GM23338 (cell line): Measurements from ENCODE around the gene HCLS1. TPM values are rescaled to one million over a fixed set of nuclear protein-coding genes. Genes with fewer than 3 reads are reported as not detected.

ENCODE experiments used
- ATAC-seq: fragments of 200-7000 bp; cut with Tn5 transposase; 3 replicates; pipeline ENCODE4 v1.9.1; 2020
- DNase-seq: peaks from one replicate; pipeline ENCODE4 v3.0.0-alpha.2; 2015; ENCODE audit warnings: low spot score
- H2AFZ ChIP-seq: fragments of 200-600 bp; sonication (generic); 2 replicates; pipeline ENCODE4 v1.8.0; 2016; ENCODE audit warnings: antibody characterized with exemption, mild to moderate bottlenecking, moderate library complexity
- H3F3A ChIP-seq: fragments of 200-600 bp; sonication (generic); replicated peaks from 2 replicates; pipeline ENCODE4 v1.8.0; 2017; ENCODE audit warnings: antibody characterized with exemption, mixed run types, low read depth
- H3K27ac ChIP-seq: fragments of 200-600 bp; sonication (generic); 2 replicates; pipeline ENCODE4 v1.6.1; 2016; ENCODE audit warnings: low read depth
- H3K27me3 ChIP-seq: fragments of 200-600 bp; sonication (generic); 2 replicates; pipeline ENCODE4 v1.8.0; 2016; ENCODE audit warnings: mild to moderate bottlenecking, mixed run types, moderate library complexity; ENCODE audit not compliant: insufficient read depth
- H3K36me3 ChIP-seq: fragments of 200-600 bp; sonication (generic); 2 replicates; pipeline ENCODE4 v1.8.0; 2016; ENCODE audit warnings: mild to moderate bottlenecking; ENCODE audit not compliant: insufficient read depth
- H3K4me1 ChIP-seq: fragments of 200-600 bp; sonication (generic); 2 replicates; pipeline ENCODE4 v1.8.0; 2016; ENCODE audit warnings: mild to moderate bottlenecking, moderate library complexity; ENCODE audit not compliant: insufficient read depth
- H3K4me2 ChIP-seq: fragments of 200-600 bp; sonication (generic); 2 replicates; pipeline ENCODE4 v1.7.1; 2017; ENCODE audit warnings: mixed run types
- H3K4me3 ChIP-seq: fragments of 200-600 bp; sonication (generic); 2 replicates; pipeline ENCODE4 v1.6.1; 2016; ENCODE audit warnings: mixed run types
- H3K79me2 ChIP-seq: fragments of 200-600 bp; sonication (generic); replicated peaks from 2 replicates; pipeline ENCODE4 v1.8.0; 2017; ENCODE audit warnings: mild to moderate bottlenecking; ENCODE audit not compliant: insufficient read depth
- H3K9me2 ChIP-seq: fragments of 200-600 bp; sonication (generic); 2 replicates; pipeline ENCODE4 v1.8.0; 2017; ENCODE audit not compliant: insufficient read depth
- H4K20me1 ChIP-seq: fragments of 200-600 bp; sonication (generic); replicated peaks from 2 replicates; pipeline ENCODE4 v1.8.0; 2017; ENCODE audit warnings: mild to moderate bottlenecking; ENCODE audit not compliant: insufficient read depth
- H3K27ac Mint-ChIP-seq: 2 replicates; pipeline ENCODE4 v1.8.0; 2020; ENCODE audit warnings: inconsistent platforms, mild to moderate bottlenecking, moderate library complexity, mixed read lengths
- H3K27me3 Mint-ChIP-seq: 3 replicates; pipeline ENCODE4 v1.8.0; 2022; ENCODE audit warnings: low read depth, mild to moderate bottlenecking, moderate library complexity, mixed read lengths, inconsistent platforms; ENCODE audit not compliant: insufficient read depth, poor library complexity
- H3K36me3 Mint-ChIP-seq: 3 replicates; pipeline ENCODE4 v1.8.0; 2021; ENCODE audit warnings: low read depth, mild to moderate bottlenecking, inconsistent platforms, moderate library complexity, mixed read lengths
- H3K4me1 Mint-ChIP-seq: 3 replicates; pipeline ENCODE4 v1.8.0; 2020; ENCODE audit warnings: mild to moderate bottlenecking, inconsistent platforms, mixed read lengths
- H3K4me3 Mint-ChIP-seq: 3 replicates; pipeline ENCODE4 v1.8.0; 2021; ENCODE audit warnings: moderate library complexity, mild to moderate bottlenecking, inconsistent platforms, mixed read lengths
- H3K9me3 Mint-ChIP-seq: 3 replicates; pipeline ENCODE4 v1.8.0; 2020; ENCODE audit warnings: moderate library complexity, mild to moderate bottlenecking, inconsistent platforms, mixed read lengths
- CREB1 ChIP-seq: fragments of 250-450 bp; sonication (Bioruptor Pico); IDR thresholded peaks from 2 replicates; pipeline ENCODE4 v1.5.0; 2020; ENCODE audit warnings: low read depth, mild to moderate bottlenecking, moderate library complexity
- ETS1 ChIP-seq: IDR thresholded peaks from 2 replicates; pipeline ENCODE4 v1.6.1; 2016; ENCODE audit warnings: antibody characterized with exemption
- EZH2 ChIP-seq: fragments of 200-600 bp; sonication (generic); IDR thresholded peaks from one replicate; pipeline ENCODE4 v1.8.0; 2017; ENCODE audit warnings: antibody characterized with exemption, mild to moderate bottlenecking, low read depth; ENCODE audit not compliant: unreplicated experiment
- EZH2phosphoT487 ChIP-seq: fragments of 200-600 bp; sonication (generic); IDR thresholded peaks from one replicate; pipeline ENCODE4 v1.8.1; 2018; ENCODE audit warnings: antibody characterized with exemption; ENCODE audit not compliant: unreplicated experiment
- JUNB ChIP-seq: IDR thresholded peaks from one replicate; pipeline ENCODE4 v1.6.1; 2016; ENCODE audit warnings: antibody characterized with exemption; ENCODE audit not compliant: unreplicated experiment
- NANOG ChIP-seq: IDR thresholded peaks from 2 replicates; pipeline ENCODE4 v1.6.1; 2016; ENCODE audit warnings: antibody characterized with exemption, borderline replicate concordance
- POLR2AphosphoS5 ChIP-seq: IDR thresholded peaks from 2 replicates; pipeline ENCODE4 v1.6.1; 2016; ENCODE audit warnings: antibody characterized with exemption, low read depth
- REST ChIP-seq: IDR thresholded peaks from one replicate; pipeline ENCODE4 v1.6.1; 2018; ENCODE audit warnings: antibody characterized with exemption; ENCODE audit not compliant: unreplicated experiment
- ZNF462 ChIP-seq: fragments of 250-450 bp; sonication (Bioruptor Pico); IDR thresholded peaks from 2 replicates; pipeline ENCODE4 v1.5.0; 2020; ENCODE audit warnings: mild to moderate bottlenecking, moderate library complexity
- polyA plus RNA-seq: library from polyadenylated mRNA; unstranded; fragments of >200 nt; fragmentation: Nextera tagmentation; extraction: Ambion mirVana; gene quantifications from 2 replicates; pipeline ENCODE4 v1.2.1, GENCODE V29; 2016
- total RNA-seq: library from RNA; depleted of rRNA; stranded (reverse); fragments of >200 nt; shearing (Covaris generic); gene quantifications from 2 replicates; pipeline ENCODE4 v1.2.3, GENCODE V29; 2014

Gene HCLS1
- total and polyA plus RNA-seq, 2 experiments from 2014 or later = 0.66 to 1.1 TPM

- H3K36me3 Mint-ChIP-seq = no peaks in the 10 kb centered on the region; the same call in 2 of the 3 replicates
- peaks cover 15% of the 10 kb centered on the region for H3K4me1 Mint-ChIP-seq
- peaks cover 4% of the 10 kb centered on the region; the same call in 1 of the 2 replicates for H3K9me2 ChIP-seq
- no peak overlapping the region for H3K4me3 Mint-ChIP-seq
- no peaks in the 10 kb centered on the region for H3K79me2 ChIP-seq
- H3K36me3 ChIP-seq = no peaks in the 10 kb centered on the region
- H3K9me3 Mint-ChIP-seq = no peaks in the 10 kb centered on the region; the same call in 2 of the 3 replicates
- H3K27ac Mint-ChIP-seq = no peak overlapping the region
- no peak overlapping the region for H3K4me2 ChIP-seq
- no peak overlapping the region for H3K4me3 ChIP-seq
- H3K27me3 Mint-ChIP-seq = peaks cover 9% of the 10 kb centered on the region
- peak overlapping the region; percentile 69; the same call in 1 of the 2 replicates for H2AFZ ChIP-seq
- peaks cover 3% of the 10 kb centered on the region for H3K4me1 ChIP-seq
- H3F3A ChIP-seq = no peaks in the 10 kb centered on the region
- no peak overlapping the region for H3K27ac ChIP-seq
- DNase-seq (no peak), ATAC-seq (no peak)
- no peaks in the 10 kb centered on the region for H4K20me1 ChIP-seq
- H3K27me3 ChIP-seq = no peaks in the 10 kb centered on the region
- TF ChIP-seq POLR2AphosphoS5 = no peak
- TF ChIP-seq REST = no peak
- no peak for TF ChIP-seq CREB1
- TF ChIP-seq ETS1 = no peak
- TF ChIP-seq ZNF462 (CRISPR knock-in tag) = no peak
- TF ChIP-seq JUNB = no peak
- TF ChIP-seq EZH2phosphoT487 = no peak
- no peak for TF ChIP-seq EZH2
- no peak for TF ChIP-seq NANOG
These were observed 22.8 kb downstream of the HCLS1 start for GRCh38 chr3:121637922-121638321.
